ENCODE results near the gene CSK.

DNA sequence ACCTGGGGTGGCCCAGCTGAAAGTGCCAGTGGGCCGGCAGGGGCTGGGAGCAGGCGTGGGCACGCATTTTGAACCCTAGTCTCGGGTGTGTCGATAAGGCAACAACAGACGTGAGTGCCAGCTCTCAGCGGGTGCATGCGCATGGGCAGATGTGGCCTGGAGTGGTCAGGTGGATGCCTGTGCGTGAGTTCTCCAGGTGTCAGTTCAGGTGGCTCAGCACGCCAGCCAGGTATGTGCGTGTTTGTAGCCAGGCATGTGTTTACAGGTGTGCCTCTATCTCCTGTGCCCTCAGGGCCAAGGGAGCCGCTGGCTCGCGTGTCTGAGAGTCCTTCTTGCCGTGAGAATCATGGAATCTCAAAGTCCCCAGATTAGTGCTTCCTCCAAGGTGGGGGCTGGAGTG lies 18.5 kb upstream of the CSK start:
- TF ChIP-seq, protein P1, sequence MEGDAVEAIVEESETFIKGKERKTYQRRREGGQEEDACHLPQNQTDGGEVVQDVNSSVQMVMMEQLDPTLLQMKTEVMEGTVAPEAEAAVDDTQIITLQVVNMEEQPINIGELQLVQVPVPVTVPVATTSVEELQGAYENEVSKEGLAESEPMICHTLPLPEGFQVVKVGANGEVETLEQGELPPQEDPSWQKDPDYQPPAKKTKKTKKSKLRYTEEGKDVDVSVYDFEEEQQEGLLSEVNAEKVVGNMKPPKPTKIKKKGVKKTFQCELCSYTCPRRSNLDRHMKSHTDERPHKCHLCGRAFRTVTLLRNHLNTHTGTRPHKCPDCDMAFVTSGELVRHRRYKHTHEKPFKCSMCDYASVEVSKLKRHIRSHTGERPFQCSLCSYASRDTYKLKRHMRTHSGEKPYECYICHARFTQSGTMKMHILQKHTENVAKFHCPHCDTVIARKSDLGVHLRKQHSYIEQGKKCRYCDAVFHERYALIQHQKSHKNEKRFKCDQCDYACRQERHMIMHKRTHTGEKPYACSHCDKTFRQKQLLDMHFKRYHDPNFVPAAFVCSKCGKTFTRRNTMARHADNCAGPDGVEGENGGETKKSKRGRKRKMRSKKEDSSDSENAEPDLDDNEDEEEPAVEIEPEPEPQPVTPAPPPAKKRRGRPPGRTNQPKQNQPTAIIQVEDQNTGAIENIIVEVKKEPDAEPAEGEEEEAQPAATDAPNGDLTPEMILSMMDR (IDR thresholded peaks at IDR 0.05): no peak
- TF ChIP-seq, protein P2, sequence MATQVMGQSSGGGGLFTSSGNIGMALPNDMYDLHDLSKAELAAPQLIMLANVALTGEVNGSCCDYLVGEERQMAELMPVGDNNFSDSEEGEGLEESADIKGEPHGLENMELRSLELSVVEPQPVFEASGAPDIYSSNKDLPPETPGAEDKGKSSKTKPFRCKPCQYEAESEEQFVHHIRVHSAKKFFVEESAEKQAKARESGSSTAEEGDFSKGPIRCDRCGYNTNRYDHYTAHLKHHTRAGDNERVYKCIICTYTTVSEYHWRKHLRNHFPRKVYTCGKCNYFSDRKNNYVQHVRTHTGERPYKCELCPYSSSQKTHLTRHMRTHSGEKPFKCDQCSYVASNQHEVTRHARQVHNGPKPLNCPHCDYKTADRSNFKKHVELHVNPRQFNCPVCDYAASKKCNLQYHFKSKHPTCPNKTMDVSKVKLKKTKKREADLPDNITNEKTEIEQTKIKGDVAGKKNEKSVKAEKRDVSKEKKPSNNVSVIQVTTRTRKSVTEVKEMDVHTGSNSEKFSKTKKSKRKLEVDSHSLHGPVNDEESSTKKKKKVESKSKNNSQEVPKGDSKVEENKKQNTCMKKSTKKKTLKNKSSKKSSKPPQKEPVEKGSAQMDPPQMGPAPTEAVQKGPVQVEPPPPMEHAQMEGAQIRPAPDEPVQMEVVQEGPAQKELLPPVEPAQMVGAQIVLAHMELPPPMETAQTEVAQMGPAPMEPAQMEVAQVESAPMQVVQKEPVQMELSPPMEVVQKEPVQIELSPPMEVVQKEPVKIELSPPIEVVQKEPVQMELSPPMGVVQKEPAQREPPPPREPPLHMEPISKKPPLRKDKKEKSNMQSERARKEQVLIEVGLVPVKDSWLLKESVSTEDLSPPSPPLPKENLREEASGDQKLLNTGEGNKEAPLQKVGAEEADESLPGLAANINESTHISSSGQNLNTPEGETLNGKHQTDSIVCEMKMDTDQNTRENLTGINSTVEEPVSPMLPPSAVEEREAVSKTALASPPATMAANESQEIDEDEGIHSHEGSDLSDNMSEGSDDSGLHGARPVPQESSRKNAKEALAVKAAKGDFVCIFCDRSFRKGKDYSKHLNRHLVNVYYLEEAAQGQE (IDR thresholded peaks at IDR 0.05; ENCODE audit: low read depth, low read length): no peak
- no peak for TF ChIP-seq SMC3 (IDR thresholded peaks at IDR 0.05; ENCODE audit: low read depth, low read length)
